GM18858 (cell line): Measurements from ENCODE around the gene CDHR4.
"Not testable (repeated sequence)": the region's sequence is repeated elsewhere in the genome, so short reads cannot be mapped to it uniquely, and the experiment has no call there.

Source experiments
- ATAC-seq: cut with Tn5 transposase; IDR thresholded peaks from one replicate; pipeline ENCODE4 v1.9.1; 2021; ENCODE audit not compliant: unreplicated experiment

Gene CDHR4

DNA sequence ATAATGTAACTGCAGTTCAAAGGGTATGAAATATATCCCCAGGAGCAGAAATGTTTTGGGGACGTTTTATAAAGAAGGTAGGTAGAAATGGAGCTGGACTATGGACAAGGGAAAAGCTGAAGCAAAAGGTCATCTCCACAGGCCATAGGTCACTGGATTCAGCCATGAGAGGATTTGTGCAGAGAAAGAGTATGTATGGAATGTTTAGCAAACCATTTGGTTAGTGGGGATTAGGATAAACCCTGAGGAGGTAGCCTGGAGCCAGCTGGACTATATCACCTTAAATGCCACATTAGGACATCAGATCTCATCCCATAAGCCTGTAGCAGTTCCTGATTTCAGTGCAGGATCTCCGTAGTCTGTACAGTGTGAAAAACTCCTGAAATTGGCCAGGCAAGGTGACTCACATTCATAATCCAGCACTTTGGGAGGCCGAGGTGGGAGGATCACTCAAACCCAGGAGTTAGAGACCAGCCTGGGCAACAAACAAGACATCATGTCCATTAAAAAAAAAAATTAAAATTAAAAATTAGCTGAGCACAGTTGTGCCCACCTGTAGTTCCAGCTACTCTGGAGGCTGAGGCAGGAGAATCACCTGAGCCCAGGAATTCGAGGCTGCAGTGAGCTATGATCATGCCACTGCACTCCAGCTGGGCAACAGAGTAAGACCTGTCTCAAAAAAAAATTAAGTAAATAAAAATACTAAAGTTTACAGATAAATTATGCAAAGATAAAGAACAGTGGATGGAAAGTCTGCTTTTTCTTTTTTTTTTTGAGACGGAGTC is 18.1 kb downstream of the CDHR4 start:
- no peak for ATAC-seq

DNA sequence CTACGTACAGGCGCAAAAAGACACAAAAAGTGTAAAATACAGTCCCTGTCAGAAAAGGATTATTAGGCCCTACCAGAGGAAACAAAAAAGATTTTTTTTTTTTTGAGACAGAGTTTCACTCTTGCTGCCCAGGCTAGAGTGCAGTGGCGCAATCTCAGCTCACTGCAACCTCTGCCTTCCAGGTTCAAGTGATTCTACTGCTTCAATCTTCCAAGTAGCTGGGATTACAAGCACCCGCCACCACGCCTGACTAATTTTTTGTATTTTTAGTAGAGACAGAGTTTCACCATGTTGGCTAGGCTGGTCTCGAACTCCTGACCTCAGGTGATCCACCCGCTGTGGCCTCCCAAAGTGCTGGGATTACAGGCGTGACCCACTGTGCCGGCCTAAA is 18.7 kb downstream of the CDHR4 start:
- ATAC-seq = not testable (repeated sequence)

DNA sequence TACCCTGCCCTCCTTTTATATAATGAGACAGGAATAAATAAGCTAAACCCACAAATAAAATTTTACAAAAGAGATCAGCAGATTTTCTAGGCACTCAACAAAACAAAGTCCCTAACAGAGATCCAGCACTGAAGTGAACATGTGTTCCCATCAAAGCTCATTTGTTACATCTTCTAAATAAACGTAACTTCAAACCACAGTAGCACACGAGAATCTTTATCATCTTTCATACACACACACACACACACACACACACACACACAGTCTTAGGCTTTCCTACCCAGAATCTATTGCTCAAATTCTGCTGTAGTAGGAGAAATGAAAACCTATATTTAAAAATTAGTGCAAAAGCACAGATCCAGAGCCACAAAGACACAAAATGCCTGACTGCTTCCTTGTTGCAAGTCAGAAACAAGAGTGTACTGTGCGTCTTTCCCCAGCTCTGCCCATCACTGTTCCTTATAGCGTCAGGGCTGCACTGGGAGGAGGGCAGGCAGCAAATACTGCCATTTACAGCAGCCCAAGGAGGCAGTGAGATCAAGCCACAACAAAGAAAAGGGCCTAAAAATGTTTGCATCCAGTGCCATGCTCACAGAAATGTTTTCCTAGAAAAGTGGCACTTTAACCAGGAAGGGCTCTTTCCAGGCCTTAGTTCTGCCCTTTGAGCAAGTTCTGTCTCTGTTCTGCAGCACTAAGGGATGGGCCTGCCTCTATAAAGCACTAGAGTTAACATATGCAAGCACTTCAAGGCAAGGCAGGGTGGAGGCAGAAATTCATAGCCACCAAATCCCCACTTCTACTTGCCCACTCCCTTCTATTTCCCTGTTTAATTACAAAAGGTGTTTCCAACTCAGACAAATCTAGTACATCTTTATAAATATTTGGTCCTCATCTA is 19.3 kb downstream of the CDHR4 start:
- no peak for ATAC-seq

GRCh38 chr3:49779358-49780079 is 20.2 kb downstream of the CDHR4 start:
- ATAC-seq = no peak

GRCh38 chr3:49776101-49776500 is 23.6 kb downstream of the CDHR4 start:
- ATAC-seq = not testable (repeated sequence)

- ATAC-seq = no peak
These were observed 24.1 kb downstream of the CDHR4 start for GRCh38 chr3:49775538-49775937.

DNA sequence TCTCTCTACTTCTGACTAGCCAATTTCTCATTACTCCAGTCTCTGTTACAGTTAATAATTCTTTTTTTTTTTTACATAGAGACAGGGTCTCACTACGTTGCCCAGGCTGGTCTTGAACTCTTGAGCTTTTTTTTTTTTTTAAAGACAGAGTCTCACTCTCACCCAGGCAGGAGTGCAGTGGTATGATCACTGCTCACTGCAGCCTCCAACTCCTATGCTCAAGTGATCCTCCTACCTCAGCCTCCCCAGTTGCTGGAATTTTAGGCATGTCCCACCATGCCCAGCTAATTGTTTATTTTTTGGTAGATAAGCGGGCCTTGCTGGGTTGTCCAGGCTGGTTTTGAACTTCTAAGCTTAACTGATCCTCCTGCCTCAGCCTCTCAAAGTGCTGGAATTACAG is 27.0 kb downstream of the CDHR4 start:
- no peak for ATAC-seq

DNA sequence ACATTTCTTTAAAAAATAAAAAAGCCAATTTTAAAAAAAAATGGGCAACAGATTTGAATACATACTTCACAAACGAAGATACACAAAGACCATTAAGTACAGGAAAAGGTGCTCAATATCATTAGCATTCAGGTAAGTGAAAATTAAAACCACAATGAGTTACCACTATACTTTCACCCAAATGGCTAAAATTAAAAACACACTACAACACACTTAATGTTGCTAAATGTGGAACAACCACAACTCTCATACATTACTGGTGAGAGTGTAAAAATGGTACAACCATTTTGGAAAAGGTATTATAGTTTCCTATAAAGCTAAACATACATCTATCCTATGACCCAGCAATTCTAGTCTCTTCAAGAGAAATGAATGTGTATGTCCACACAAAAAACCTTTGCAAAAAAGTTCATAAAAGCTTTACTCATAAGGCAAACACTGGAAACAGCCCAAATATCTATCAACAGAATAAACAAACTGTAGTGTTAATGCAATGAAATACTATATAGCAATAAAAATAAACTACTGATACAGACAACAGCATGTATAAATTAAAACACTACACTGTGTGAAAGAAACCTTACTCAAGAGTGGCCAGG is 28.2 kb downstream of the CDHR4 start:
- no peak for ATAC-seq

GRCh38 chr3:49769926-49770325 is 29.7 kb downstream of the CDHR4 start:
- no peak for ATAC-seq

GRCh38 chr3:49769286-49769915 is 30.3 kb downstream of the CDHR4 start:
- no peak for ATAC-seq

- no peak for ATAC-seq
These were observed 35.7 kb downstream of the CDHR4 start for GRCh38 chr3:49763981-49764380.

GRCh38 chr3:49761661-49762060 is 38.0 kb downstream of the CDHR4 start:
- no peak for ATAC-seq

DNA sequence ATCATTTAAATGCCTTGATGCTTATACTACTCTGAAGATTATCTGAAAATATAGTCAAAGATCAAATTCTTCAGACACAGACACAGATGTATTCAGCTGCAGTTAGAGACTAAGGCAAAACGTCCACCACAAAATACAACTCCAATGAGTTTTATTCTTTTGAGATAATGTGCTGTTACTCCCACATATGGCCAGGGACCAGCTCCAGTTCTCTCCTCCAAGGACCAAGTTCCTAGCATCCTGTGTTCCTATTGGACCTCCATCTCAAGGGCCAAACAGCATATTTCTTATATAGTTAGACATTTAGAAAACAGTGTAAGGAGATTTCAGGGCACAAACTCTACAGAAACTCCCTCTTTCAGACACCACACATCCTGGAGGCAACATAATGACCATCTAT is 40.4 kb downstream of the CDHR4 start:
- ATAC-seq = no peak

- ATAC-seq = no peak
These were observed 42.5 kb downstream of the CDHR4 start for GRCh38 chr3:49757197-49757596.

- no peak for ATAC-seq
These were observed 43.6 kb downstream of the CDHR4 start for GRCh38 chr3:49756036-49756435.

GRCh38 chr3:49754536-49754935 is 45.1 kb downstream of the CDHR4 start:
- no peak for ATAC-seq

DNA sequence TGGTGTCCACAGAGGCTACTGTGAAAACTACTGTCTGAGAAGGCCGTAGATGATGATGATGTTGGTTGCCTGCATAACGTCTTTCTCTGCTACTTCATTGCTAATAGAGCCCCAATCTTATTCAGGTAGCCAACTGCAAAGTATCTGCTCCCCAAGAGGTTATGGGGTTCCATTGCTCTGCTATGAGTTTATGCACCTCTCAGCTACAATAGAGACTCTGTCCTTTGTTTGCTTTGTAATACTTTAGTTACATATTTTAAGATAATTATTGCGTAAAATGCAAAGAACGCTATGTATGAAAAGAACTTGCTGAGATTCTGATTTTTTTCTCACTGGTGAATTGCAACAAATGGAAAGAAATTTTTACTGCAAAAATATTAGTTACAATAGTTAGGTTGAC is 48.2 kb downstream of the CDHR4 start:
- ATAC-seq = no peak

DNA sequence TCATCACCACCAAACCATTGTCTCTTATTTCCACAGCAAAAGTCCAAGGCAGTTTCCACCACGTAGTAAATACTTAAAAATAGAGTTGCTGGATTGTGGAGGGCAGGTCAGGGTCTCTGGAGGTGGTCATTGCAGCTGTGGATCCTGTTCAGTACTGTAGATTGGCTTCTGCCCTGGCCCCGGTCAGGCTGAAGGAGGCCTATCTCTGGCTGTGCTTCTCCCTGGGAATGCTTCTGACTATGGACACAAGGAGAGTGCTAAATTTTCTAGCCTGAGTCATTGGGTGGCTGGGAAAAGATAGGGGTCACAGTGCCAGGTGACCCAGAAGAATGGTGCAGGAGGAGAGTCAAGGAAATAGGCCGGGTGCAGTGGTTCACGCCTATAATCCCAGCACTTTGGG is 49.6 kb downstream of the CDHR4 start:
- ATAC-seq = no peak

DNA sequence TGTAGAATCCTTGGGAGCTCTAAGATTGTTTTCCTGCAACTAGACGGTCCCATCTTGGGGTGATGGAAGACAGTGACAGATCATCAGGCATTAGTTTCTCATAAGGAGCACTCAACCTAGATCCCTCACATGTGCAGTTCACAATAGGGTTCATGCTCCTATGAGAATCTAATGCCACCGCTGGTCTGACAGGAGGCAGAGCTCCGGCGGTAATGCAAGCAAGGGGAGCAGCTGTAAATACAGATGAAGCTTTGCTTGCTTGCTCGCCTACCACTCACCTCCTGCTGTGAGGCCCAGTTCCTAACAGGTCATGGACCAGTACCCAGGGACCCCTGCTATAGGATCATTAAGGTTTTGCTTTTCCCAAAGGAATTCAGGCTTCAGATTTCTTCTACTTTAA is 50.8 kb downstream of the CDHR4 start:
- not testable (repeated sequence) for ATAC-seq

DNA sequence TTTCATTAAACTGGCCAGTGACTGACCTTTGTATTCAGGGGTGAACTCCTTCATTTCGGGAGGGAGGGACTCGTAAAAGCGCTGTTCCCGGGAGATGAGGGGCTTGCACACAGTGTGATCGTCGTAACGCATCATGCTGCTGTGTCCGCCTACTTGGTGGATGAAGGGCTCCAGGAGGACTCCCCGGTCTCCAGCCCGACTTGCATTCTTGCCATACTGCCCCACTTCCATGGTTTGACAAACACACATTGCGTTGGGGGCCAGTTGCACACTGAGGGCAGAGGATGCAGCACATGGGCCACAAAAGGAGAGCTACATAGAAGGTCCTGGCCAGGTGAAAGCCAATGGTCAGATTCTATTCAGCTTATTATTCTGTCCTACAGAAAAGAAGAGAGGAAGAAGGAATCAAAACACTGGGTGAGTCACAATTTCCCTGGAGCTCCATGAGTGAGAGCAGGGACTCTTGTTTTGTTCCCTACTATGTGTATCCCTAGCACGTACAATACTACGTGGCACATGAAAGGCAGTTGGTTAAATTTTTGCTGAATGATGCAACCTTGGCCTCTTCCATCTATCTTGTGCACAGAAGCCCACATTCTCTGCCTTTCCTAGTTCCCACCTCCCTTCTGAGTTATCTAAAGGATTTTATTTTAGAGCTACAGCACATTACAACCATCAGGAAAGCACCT is 51.7 kb downstream of the CDHR4 start:
- no peak for ATAC-seq
